Astrocyte (in vitro differentiated cells and primary cell): Measurements from ENCODE around the gene CMTM7.

Experiments used
- CTCF ChIP-seq: IDR thresholded peaks from 2 replicates; pipeline ENCODE4 v1.5.1; 2011; ENCODE audit warnings: low read depth, mild to moderate bottlenecking, inconsistent platforms, low read length, moderate library complexity; ENCODE audit not compliant: insufficient read depth
- EZH2 ChIP-seq: IDR thresholded peaks from 2 replicates; pipeline ENCODE4 v1.6.1; 2012; ENCODE audit warnings: mild to moderate bottlenecking, low read length, inconsistent platforms; ENCODE audit not compliant: insufficient read depth

- TF ChIP-seq CTCF (no peak), EZH2 (no peak)
Measured at GRCh38 chr3:32434206-32434605, 42.6 kb downstream of the CMTM7 start.
